Gastrocnemius medialis (tissue), 4 donors: ENCODE data around the gene FRMD6.
"Not testable (repeated sequence)": the region's sequence is repeated elsewhere in the genome, so short reads cannot be mapped to it uniquely, and the experiment has no call there.

Source experiments
- CTCF ChIP-seq, 5 experiments: fragments of 450-650 bp in 3 of 5; fragments of 200-600 bp in 2 of 5; sonication (generic) in 2 of 5; IDR thresholded peaks in 4 of 5; conservative IDR thresholded peaks in 1 of 5; 1 replicate in 4 of 5; 2 replicates in 1 of 5; pipeline ENCODE4 v1.5.1; 2016 to 2019; ENCODE audit warnings: antibody characterized with exemption in 5 of 5, mild to moderate bottlenecking in 3 of 5, moderate library complexity in 3 of 5
- POLR2A ChIP-seq, 2 donors: fragments of 450-650 bp; IDR thresholded peaks; one replicate each; pipeline ENCODE4 v1.6.1; 2017; ENCODE audit warnings: antibody characterized with exemption in 2 of 2, mild to moderate bottlenecking in 2 of 2, moderate library complexity in 2 of 2

GRCh38 chr14:51766586-51766985 lies 114.9 kb downstream of the FRMD6 start:
- not testable (repeated sequence) for TF ChIP-seq CTCF (IDR thresholded peaks at IDR 0.05 in 4 of 5, conservative IDR thresholded peaks at IDR 0.05 in 1 of 5); POLR2A (IDR thresholded peaks at IDR 0.05)
